Neural cell (in vitro differentiated cells): ENCODE results near the gene ETNK2. TPM values are rescaled to one million over a fixed set of nuclear protein-coding genes. Genes with fewer than 3 reads are reported as not detected.

Experiments used
- H2AFZ ChIP-seq: fragments of 200-600, 300-800 bp; sonication (generic), shearing (Covaris generic); 2 replicates; pipeline ENCODE4 v1.6.0; 2014; ENCODE audit warnings: low read depth, mild to moderate bottlenecking, antibody characterized with exemption, low read length, moderate library complexity
- H3F3A ChIP-seq: fragments of 200-600 bp; shearing (Covaris generic); 2 replicates; pipeline ENCODE4 v1.6.1; 2016; ENCODE audit warnings: mild to moderate bottlenecking, moderate library complexity, mixed read lengths, antibody characterized with exemption, low read length; ENCODE audit not compliant: insufficient read depth, poor library complexity, severe bottlenecking
- H3K27ac ChIP-seq: fragments of 200-600, 300-800 bp; sonication (generic), shearing (Covaris generic); 2 replicates; pipeline ENCODE4 v1.5.1; 2014; ENCODE audit warnings: mild to moderate bottlenecking, low read length, moderate library complexity
- H3K27me3 ChIP-seq: fragments of 300-800, 200-600 bp; sonication (generic), shearing (Covaris generic); 2 replicates; pipeline ENCODE4 v1.6.0; 2014; ENCODE audit warnings: mild to moderate bottlenecking, low read depth, low read length, moderate library complexity; ENCODE audit not compliant: insufficient read depth
- H3K36me3 ChIP-seq: fragments of 300-800, 200-600 bp; sonication (generic), shearing (Covaris generic); 2 replicates; pipeline ENCODE4 v1.5.1; 2014; ENCODE audit warnings: mild to moderate bottlenecking, antibody characterized with exemption, low read length, moderate library complexity; ENCODE audit not compliant: insufficient read depth
- H3K4me2 ChIP-seq: fragments of 300-800, 200-600 bp; sonication (generic), shearing (Covaris generic); 2 replicates; pipeline ENCODE4 v1.6.0; 2014; ENCODE audit warnings: mild to moderate bottlenecking, low read length
- H3K4me3 ChIP-seq: fragments of 300-800, 200-600 bp; sonication (generic), shearing (Covaris generic); 2 replicates; pipeline ENCODE4 v1.5.1; 2014; ENCODE audit warnings: mild to moderate bottlenecking, low read length, moderate library complexity
- H3K79me2 ChIP-seq: fragments of 200-600 bp; shearing (Covaris generic); replicated peaks from 2 replicates; pipeline ENCODE4 v1.6.0; 2014; ENCODE audit warnings: mild to moderate bottlenecking, low read length, moderate library complexity; ENCODE audit not compliant: insufficient read depth
- H3K9ac ChIP-seq: fragments of 300-800, 200-600 bp; sonication (generic), shearing (Covaris generic); 2 replicates; pipeline ENCODE4 v1.6.1; 2016; ENCODE audit warnings: mild to moderate bottlenecking, low read length, mixed read lengths
- H3K9me2 ChIP-seq: fragments of 200-600 bp; shearing (Covaris generic); 2 replicates; pipeline ENCODE4 v1.6.1; 2016; ENCODE audit warnings: mild to moderate bottlenecking, low read length, mixed read lengths; ENCODE audit not compliant: insufficient read depth
- H3K9me3 ChIP-seq: fragments of 200-600, 300-800 bp; sonication (generic), shearing (Covaris generic); 2 replicates; pipeline ENCODE4 v1.6.1; 2016; ENCODE audit warnings: mild to moderate bottlenecking, mixed run types, low read length, moderate library complexity, mixed read lengths
- H4K20me1 ChIP-seq: fragments of 200-600 bp; shearing (Covaris generic); 2 replicates; pipeline ENCODE4 v1.6.1; 2016; ENCODE audit warnings: mild to moderate bottlenecking, mixed run types; ENCODE audit not compliant: insufficient read depth
- EP300 ChIP-seq: fragments of 450-650 bp; conservative IDR thresholded peaks from 2 replicates; pipeline ENCODE4 v1.6.1; 2014; ENCODE audit warnings: antibody characterized with exemption, mild to moderate bottlenecking, moderate library complexity; ENCODE audit not compliant: poor library complexity, severe bottlenecking
- EZH2 ChIP-seq: fragments of 200-600, 300-800 bp; shearing (Covaris generic), sonication (generic); IDR thresholded peaks from 2 replicates; pipeline ENCODE4 v1.6.1; 2014; ENCODE audit warnings: antibody characterized with exemption, low read length, borderline replicate concordance, mild to moderate bottlenecking; ENCODE audit not compliant: insufficient read depth, poor library complexity, severe bottlenecking
- MXI1 ChIP-seq: fragments of 450-650 bp; conservative IDR thresholded peaks from 2 replicates; pipeline ENCODE4 v1.6.1; 2014; ENCODE audit warnings: antibody characterized with exemption, mild to moderate bottlenecking; ENCODE audit not compliant: poor library complexity, severe bottlenecking
- POLR2AphosphoS5 ChIP-seq: IDR thresholded peaks from 2 replicates; pipeline ENCODE4 v1.6.1; 2012
- RAD21 ChIP-seq: fragments of 450-650 bp; conservative IDR thresholded peaks from 2 replicates; pipeline ENCODE4 v1.6.1; 2014; ENCODE audit warnings: antibody characterized with exemption, mild to moderate bottlenecking, moderate library complexity
- SMC3 ChIP-seq: fragments of 450-650 bp; conservative IDR thresholded peaks from 2 replicates; pipeline ENCODE4 v1.6.1; 2014; ENCODE audit warnings: antibody characterized with exemption, mild to moderate bottlenecking, moderate library complexity; ENCODE audit not compliant: poor library complexity
- TAF1 ChIP-seq: IDR thresholded peaks from 2 replicates; pipeline ENCODE4 v1.6.1; 2012; ENCODE audit warnings: low read depth
- polyA plus RNA-seq: library from polyadenylated mRNA; depleted of rRNA; stranded (reverse); fragments of >200 nt; gene quantifications from 2 replicates; pipeline ENCODE4 v1.2.3, GENCODE V29; 2014
- TF ChIP-seq, protein P1 (sequence below): fragments of 450-650 bp; IDR thresholded peaks from 2 replicates; pipeline ENCODE4 v1.5.1; 2014; ENCODE audit warnings: antibody characterized with exemption, mild to moderate bottlenecking, moderate library complexity; ENCODE audit not compliant: poor library complexity, severe bottlenecking
- TF ChIP-seq, protein P2 (sequence below): IDR thresholded peaks from 2 replicates; pipeline ENCODE4 v1.6.1; 2012; ENCODE audit warnings: borderline replicate concordance

Gene ETNK2
- polyA plus RNA-seq, 1 donor from 2014 or later, result 26.7 TPM

DNA sequence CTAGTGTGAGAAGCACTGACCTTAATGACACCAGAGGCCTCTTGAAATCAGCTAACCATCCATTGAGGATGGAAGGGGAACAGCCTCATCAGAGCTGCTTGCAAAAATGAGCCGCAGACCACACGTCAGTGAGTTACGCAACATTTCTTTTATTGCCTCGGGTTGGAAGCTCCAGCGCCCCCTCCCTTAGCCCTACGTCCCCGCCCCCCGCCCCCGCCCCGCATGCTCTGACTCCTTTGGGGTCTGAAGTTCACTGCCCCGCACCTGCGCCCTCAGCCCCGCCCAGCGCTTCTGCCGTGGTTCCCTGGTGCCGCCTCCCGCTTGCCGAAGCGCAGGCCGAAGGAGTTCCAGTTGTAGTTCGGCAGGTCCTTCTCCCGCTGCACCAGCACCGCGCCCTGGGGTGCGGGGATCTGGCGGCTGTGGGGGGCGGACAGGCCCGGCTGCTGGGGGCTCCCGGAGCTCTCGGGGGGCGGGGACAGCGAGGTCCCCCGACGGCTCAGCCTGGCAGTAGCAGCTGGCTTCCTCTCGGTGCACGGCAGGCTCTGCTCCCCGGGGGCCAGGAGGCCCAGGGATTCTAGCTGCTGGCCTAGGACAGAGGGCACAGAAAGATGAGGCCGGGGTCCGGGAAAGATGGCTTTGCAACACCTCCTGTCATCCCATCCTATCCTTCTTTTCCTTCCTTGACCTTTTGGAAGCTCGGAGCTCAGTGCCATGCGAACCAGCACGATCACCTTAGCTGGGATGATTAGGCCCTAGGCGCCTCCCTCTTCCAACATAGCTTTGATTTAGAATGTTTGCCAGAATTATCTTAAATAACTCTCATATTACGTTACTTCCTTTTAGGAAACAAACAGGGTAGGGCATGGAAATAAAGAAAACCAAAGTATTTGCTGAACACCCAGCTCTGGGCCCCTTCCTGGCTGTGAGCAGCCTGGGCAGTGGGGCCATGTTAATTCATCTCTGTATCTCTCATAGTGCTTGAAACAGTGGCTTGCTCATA lies 38.7 kb upstream of the ETNK2 start:
- Histone ChIP-seq H3F3A (peaks cover 5% of the 10 kb centered on the region), H3K36me3 (no peaks in the 10 kb centered on the region), H3K9ac (no peak overlapping the region), H4K20me1 (no peaks in the 10 kb centered on the region), H3K27me3 (no peaks in the 10 kb centered on the region), H3K27ac (peak overlapping the region; percentile 91), H3K4me3 (no peak overlapping the region), H3K9me3 (no peaks in the 10 kb centered on the region), H2AFZ (no peak overlapping the region), H3K9me2 (no peaks in the 10 kb centered on the region), H3K79me2 (no peaks in the 10 kb centered on the region), H3K4me2 (no peak overlapping the region)
- no peak for TF ChIP-seq SMC3
- TF ChIP-seq EZH2, result no peak
- TF ChIP-seq, protein P1, sequence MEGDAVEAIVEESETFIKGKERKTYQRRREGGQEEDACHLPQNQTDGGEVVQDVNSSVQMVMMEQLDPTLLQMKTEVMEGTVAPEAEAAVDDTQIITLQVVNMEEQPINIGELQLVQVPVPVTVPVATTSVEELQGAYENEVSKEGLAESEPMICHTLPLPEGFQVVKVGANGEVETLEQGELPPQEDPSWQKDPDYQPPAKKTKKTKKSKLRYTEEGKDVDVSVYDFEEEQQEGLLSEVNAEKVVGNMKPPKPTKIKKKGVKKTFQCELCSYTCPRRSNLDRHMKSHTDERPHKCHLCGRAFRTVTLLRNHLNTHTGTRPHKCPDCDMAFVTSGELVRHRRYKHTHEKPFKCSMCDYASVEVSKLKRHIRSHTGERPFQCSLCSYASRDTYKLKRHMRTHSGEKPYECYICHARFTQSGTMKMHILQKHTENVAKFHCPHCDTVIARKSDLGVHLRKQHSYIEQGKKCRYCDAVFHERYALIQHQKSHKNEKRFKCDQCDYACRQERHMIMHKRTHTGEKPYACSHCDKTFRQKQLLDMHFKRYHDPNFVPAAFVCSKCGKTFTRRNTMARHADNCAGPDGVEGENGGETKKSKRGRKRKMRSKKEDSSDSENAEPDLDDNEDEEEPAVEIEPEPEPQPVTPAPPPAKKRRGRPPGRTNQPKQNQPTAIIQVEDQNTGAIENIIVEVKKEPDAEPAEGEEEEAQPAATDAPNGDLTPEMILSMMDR, result no peak
- TF ChIP-seq POLR2AphosphoS5, result no peak
- TF ChIP-seq MXI1, result no peak
- TF ChIP-seq, protein P2, sequence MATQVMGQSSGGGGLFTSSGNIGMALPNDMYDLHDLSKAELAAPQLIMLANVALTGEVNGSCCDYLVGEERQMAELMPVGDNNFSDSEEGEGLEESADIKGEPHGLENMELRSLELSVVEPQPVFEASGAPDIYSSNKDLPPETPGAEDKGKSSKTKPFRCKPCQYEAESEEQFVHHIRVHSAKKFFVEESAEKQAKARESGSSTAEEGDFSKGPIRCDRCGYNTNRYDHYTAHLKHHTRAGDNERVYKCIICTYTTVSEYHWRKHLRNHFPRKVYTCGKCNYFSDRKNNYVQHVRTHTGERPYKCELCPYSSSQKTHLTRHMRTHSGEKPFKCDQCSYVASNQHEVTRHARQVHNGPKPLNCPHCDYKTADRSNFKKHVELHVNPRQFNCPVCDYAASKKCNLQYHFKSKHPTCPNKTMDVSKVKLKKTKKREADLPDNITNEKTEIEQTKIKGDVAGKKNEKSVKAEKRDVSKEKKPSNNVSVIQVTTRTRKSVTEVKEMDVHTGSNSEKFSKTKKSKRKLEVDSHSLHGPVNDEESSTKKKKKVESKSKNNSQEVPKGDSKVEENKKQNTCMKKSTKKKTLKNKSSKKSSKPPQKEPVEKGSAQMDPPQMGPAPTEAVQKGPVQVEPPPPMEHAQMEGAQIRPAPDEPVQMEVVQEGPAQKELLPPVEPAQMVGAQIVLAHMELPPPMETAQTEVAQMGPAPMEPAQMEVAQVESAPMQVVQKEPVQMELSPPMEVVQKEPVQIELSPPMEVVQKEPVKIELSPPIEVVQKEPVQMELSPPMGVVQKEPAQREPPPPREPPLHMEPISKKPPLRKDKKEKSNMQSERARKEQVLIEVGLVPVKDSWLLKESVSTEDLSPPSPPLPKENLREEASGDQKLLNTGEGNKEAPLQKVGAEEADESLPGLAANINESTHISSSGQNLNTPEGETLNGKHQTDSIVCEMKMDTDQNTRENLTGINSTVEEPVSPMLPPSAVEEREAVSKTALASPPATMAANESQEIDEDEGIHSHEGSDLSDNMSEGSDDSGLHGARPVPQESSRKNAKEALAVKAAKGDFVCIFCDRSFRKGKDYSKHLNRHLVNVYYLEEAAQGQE, result no peak
- TF ChIP-seq EP300, result no peak
- no peak for TF ChIP-seq RAD21
- no peak for TF ChIP-seq TAF1

DNA sequence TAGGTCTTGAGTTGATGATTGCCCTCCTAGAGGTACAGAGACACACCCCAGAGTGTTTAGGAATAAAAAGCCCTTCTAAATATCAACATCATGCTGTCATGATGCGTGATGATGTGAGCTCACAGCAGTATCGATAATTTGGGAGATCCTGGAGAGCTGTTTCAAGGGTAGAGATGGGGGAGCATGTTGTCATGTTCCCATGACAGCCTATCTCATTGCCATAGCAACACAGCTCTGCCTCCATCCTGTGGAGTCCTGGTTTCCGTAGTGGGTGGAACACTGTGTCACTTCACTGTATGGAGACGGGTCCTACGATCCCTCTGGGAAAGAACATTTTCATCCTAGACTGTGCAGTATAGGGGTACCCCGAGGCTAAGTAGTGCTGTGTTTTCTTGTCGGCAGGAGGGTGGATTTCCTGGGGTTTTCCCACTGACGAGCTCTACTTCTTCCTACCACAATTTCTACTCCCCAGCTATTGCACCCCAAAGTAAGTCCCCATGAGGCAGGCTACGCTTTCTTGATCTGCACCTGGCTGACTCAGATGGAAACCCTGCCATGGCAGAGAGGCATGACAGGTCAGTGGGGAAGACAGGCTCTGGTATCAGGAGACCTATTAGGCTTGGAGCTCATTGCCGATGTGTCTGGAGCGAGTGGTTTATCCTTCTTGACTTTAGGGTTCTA lies 37.3 kb upstream of the ETNK2 start:
- Histone ChIP-seq H3F3A (peaks cover 5% of the 10 kb centered on the region), H2AFZ (no peak overlapping the region), H3K4me2 (peak overlapping the region; percentile 79), H4K20me1 (no peaks in the 10 kb centered on the region), H3K27me3 (no peaks in the 10 kb centered on the region), H3K4me3 (peak overlapping the region; percentile 56), H3K9me3 (no peaks in the 10 kb centered on the region), H3K9me2 (no peaks in the 10 kb centered on the region), H3K36me3 (no peaks in the 10 kb centered on the region), H3K9ac (peak overlapping the region; percentile 63), H3K79me2 (no peaks in the 10 kb centered on the region), H3K27ac (peak overlapping the region; percentile 91)
- TF ChIP-seq EP300 (peak; percentile 89), MXI1 (peak; percentile 83), RAD21 (peak; percentile 23), POLR2AphosphoS5 (peak; percentile 91), SMC3 (no peak)
